ENCODE data around the gene SAFB. TPM values are rescaled to one million over a fixed set of nuclear protein-coding genes. Genes with fewer than 3 reads are reported as not detected.

Gene SAFB
- total RNA-seq, 4 donors from 2014 or later = 46.3 to 181 (median 63.7) TPM

DNA sequence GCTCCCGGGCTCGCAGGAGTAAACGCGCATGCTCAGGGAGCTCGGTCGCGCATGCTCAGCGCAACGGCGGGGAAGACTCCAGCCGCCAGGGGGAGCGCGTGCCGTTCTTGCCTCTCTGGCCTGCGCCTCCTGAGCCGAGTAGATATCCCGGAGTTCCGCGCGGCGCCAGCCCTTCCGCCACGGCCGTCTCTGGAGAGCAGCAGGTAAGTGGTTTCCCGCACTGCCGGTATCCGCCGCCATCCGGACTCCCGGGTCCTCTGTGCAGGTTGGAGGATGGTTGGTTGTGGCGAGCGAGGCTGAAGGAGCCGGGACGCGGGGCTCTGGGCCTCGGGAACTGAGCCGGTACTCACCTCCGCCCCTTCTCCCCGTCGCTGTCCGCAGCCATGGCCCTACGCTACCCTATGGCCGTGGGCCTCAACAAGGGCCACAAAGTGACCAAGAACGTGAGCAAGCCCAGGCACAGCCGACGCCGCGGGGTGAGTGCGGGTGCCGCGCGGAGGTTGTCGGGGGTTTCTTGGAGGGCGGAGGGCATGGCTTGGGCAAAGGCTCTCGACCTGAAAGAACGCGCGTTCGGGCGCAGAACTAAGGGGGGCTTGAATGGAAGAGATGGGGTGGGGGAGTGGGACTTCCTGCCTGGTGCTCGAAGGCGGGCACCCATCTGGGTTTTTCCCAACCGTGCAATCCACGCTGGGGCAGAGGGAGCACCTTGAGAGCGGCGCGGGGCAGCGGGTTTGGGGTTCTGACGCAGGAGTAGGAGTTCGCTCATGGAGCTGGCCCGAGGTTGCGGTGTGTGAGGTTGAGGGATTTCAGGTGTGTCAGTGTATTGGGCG is 67.5 kb downstream of the SAFB start, which contains the start of gene RPL36:
TSS of gene RPL36 (plus strand) at position 171 of the 830 bp plus-strand sequence. CDS start at position 384, 213 bp downstream.
- Histone ChIP-seq H3K4me3 (peak within 1 kb of the TSS; percentile 71), H3K27ac (peak within 1 kb of the TSS; percentile 91), H3K4me1 (peaks cover 44% of the 10 kb centered on the region), H3K9me3 (no peaks in the 10 kb centered on the region), H3K27me3 (no peaks in the 10 kb centered on the region), H3K36me3 (peaks cover 37% of the 10 kb centered on the region)
- peak; percentile 98 to 99 for DNase-seq (ENCODE audit: low spot score in 2 of 2)
- TF ChIP-seq, protein P1, sequence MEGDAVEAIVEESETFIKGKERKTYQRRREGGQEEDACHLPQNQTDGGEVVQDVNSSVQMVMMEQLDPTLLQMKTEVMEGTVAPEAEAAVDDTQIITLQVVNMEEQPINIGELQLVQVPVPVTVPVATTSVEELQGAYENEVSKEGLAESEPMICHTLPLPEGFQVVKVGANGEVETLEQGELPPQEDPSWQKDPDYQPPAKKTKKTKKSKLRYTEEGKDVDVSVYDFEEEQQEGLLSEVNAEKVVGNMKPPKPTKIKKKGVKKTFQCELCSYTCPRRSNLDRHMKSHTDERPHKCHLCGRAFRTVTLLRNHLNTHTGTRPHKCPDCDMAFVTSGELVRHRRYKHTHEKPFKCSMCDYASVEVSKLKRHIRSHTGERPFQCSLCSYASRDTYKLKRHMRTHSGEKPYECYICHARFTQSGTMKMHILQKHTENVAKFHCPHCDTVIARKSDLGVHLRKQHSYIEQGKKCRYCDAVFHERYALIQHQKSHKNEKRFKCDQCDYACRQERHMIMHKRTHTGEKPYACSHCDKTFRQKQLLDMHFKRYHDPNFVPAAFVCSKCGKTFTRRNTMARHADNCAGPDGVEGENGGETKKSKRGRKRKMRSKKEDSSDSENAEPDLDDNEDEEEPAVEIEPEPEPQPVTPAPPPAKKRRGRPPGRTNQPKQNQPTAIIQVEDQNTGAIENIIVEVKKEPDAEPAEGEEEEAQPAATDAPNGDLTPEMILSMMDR (IDR thresholded peaks at IDR 0.05) = peak; percentile 97 to 99
- TF ChIP-seq POLR2AphosphoS5 (IDR thresholded peaks at IDR 0.05) (peak; percentile 83 to 96 (median 89)), EP300 (IDR thresholded peaks at IDR 0.05) (no peak), POLR2A (IDR thresholded peaks at IDR 0.05) (peak; percentile 77 to 78)
- 0% methylated on average over 1 of the region's 73 CpGs for WGBS

DNA sequence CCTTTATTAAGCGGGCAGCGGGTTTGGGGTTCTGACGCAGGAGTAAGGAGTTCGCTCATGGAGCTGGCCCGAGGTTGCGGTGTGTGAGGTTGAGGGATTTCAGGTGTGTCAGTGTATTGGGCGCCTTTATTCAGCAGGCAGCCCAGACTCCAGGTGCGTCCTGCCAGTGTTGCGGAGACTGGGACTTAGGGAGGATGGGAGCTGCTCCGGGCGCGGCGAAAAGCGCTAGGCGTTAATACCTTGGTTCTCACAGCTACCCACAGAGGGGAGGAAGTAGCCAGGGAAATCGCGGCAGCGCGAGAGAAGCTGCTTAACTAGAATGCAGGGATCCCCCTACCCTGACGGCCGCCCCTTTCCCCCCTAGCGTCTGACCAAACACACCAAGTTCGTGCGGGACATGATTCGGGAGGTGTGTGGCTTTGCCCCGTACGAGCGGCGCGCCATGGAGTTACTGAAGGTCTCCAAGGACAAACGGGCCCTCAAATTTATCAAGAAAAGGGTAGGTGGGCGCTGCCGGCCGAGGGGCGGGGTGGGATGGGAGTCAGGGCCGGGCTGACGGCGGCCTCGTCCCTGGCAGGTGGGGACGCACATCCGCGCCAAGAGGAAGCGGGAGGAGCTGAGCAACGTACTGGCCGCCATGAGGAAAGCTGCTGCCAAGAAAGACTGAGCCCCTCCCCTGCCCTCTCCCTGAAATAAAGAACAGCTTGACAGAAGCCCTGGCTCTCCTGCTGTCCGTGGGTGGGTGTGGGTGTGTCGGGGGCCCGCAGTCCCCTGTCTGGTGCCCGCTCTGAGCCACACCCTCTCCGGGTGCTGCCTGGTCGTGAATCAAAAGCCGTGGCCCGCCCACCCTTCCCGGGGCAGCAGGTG is 68.3 kb downstream of the SAFB start:
- WGBS = 3% methylated on average over 24 of the region's 54 CpGs
- no peaks in the 10 kb centered on the region for H3K9me3 ChIP-seq
- H3K27me3 ChIP-seq = no peaks in the 10 kb centered on the region
- peak overlapping the region; percentile 91 for H3K27ac ChIP-seq
- peaks cover 46% of the 10 kb centered on the region for H3K36me3 ChIP-seq
- peak in 1 of 2 donors; percentile 86 for DNase-seq (ENCODE audit: low spot score in 2 of 2)
- H3K4me1 ChIP-seq = peaks cover 42% of the 10 kb centered on the region
- peak overlapping the region; percentile 71 for H3K4me3 ChIP-seq
- TF ChIP-seq EP300 (IDR thresholded peaks at IDR 0.05) = no peak
- TF ChIP-seq, protein P1 (IDR thresholded peaks at IDR 0.05) = no peak
- no peak for TF ChIP-seq POLR2A (IDR thresholded peaks at IDR 0.05)
- no peak for TF ChIP-seq POLR2AphosphoS5 (IDR thresholded peaks at IDR 0.05)

DNA sequence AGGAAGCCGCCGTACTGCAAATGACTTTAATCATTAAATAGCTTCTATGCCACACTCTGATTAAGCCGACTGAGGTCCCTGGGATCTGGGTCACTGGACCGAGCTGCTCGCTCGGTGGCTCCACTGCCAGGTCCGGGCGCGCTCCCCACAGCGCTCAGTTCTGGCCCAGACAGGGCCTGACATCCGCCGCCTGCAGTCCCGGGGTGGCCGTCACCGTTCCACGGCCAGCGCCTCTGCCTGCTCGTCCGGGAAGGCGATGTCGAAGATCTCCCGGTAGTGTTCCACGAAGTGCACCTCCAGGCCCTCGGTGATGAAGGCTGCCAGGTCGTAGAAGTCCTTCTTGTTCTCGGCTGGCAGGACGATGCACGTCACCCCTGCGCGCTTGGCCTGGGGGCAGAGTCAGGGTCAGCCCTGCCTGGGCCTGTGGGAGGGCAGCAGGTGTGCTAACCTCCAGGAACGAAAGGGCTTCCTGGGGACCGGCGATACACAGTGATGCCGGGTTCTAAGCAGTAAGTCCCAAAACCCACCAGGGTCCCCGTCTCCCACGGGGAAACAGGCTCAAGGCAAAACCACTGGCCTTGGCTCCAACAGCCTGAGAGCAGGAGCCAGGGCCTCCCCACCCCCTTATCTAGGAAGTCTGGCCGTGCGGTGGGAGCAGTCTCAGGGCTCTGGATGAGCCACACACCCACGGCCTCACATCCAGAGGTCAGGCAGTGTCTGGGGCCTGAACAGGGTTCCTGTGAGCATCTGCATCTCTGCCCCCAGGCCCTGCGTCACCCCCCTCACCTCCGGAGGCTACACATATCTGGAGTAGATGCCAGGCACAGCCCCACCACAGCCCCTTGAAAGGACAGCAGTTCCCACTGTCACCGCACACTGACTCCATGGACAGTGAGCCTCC is 69.2 kb downstream of the SAFB start:
- Histone ChIP-seq H3K4me3 (peak overlapping the region; percentile 71), H3K36me3 (peaks cover 54% of the 10 kb centered on the region), H3K27me3 (no peaks in the 10 kb centered on the region), H3K4me1 (peaks cover 33% of the 10 kb centered on the region), H3K9me3 (no peaks in the 10 kb centered on the region), H3K27ac (peak overlapping the region; percentile 91)
- 100% methylated on average over 2 of the region's 42 CpGs for WGBS
- TF ChIP-seq POLR2A (IDR thresholded peaks at IDR 0.05) (no peak), EP300 (IDR thresholded peaks at IDR 0.05) (no peak), POLR2AphosphoS5 (IDR thresholded peaks at IDR 0.05) (no peak)
- TF ChIP-seq, protein P1 (IDR thresholded peaks at IDR 0.05) = no peak
- DNase-seq (ENCODE audit: low spot score in 2 of 2) = no peak

DNA sequence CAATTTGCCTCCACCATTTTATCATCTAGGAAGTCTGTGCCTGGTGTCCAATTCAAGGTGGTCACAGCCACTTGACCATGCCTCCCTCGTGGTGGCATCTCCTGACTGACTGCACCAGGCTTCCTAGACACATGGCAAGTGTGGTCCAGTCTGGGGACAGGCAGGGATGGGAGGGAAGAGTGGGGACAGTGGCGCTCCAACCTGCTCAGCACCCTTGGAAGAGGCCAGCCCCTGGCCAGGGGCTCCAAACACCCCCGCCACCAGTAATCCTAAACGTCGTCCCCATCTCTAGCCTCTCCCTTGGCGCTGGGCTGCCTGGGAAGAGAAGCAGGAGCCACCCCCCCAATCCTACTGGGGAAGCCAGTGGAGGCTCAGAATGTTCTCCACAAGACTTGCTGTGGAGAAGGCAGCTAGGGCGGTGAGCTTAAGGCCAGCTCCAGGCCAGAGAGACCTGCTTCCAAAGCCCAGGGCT is 69.9 kb downstream of the SAFB start:
- peaks cover 61% of the 10 kb centered on the region for H3K36me3 ChIP-seq
- no peak overlapping the region for H3K4me3 ChIP-seq
- H3K27ac ChIP-seq = no peak overlapping the region

More for the DNA sequence above, 69.9 kb downstream of the SAFB start:
- no peak for TF ChIP-seq EP300 (IDR thresholded peaks at IDR 0.05)
- TF ChIP-seq, protein P1 (IDR thresholded peaks at IDR 0.05) = no peak
- TF ChIP-seq POLR2A (IDR thresholded peaks at IDR 0.05) = no peak
- no peak for TF ChIP-seq POLR2AphosphoS5 (IDR thresholded peaks at IDR 0.05)
- DNase-seq (ENCODE audit: low spot score in 2 of 2) = no peak
- WGBS = 67% methylated on average over 1 of the region's 7 CpGs
- no peaks in the 10 kb centered on the region for H3K9me3 ChIP-seq
- H3K4me1 ChIP-seq = peaks cover 28% of the 10 kb centered on the region
- no peaks in the 10 kb centered on the region for H3K27me3 ChIP-seq
